SK-N-SH (cell line): ENCODE data around the gene BCR. TPM values are rescaled to one million over a fixed set of nuclear protein-coding genes. Genes with fewer than 3 reads are reported as not detected.

ENCODE experiments used
- CTCF ChIA-PET: fragments of 300-600, 350-600 bp; formaldehyde crosslinking; extraction: SDS; loops from one replicate; lab custom pipeline; 2021; lab: Yijun Ruan, JAX
- POLR2A ChIA-PET: fragments of 350-600 bp; sonication (Branson Sonifier 250); formaldehyde crosslinking; extraction: SDS; loops from one replicate; lab custom pipeline; 2020; ENCODE audit warnings: antibody characterized with exemption, inconsistent platforms; lab: Yijun Ruan, JAX
- DNase-seq: peaks from one replicate; pipeline ENCODE4 v3.0.0; 2012
- H2AFZ ChIP-seq: fragments of 200-600 bp; sonication (generic); 2 replicates; pipeline ENCODE4 v1.8.1; 2016; ENCODE audit warnings: antibody characterized with exemption, mild to moderate bottlenecking, low read depth
- H3F3A ChIP-seq: fragments of 200-600 bp; sonication (generic); replicated peaks from 2 replicates; pipeline ENCODE3; 2016; ENCODE audit warnings: antibody characterized with exemption, mild to moderate bottlenecking; ENCODE audit not compliant: insufficient read depth
- H3K27ac ChIP-seq, 2 experiments: fragments of 200-500 bp in 1 of 2; fragments of 200-600 bp in 1 of 2; sonication (Bioruptor generic) in 1 of 2; sonication (generic), shearing (Covaris generic) in 1 of 2; 2 replicates each; pipeline versions ENCODE4 v1.5.1 to v1.6.1; 2014 to 2016; ENCODE audit warnings: low read depth in 2 of 2, inconsistent platforms in 1 of 2, low read length in 1 of 2, mild to moderate bottlenecking in 1 of 2, mixed read lengths in 1 of 2
- H3K27me3 ChIP-seq: fragments of 200-600 bp; sonication (generic), shearing (Covaris generic); 2 replicates; pipeline ENCODE4 v1.6.1; 2016; ENCODE audit warnings: mixed run types; ENCODE audit not compliant: insufficient read depth
- H3K36me3 ChIP-seq, 2 experiments: fragments of 200-500 bp in 1 of 2; fragments of 200-600 bp in 1 of 2; sonication (Bioruptor generic) in 1 of 2; sonication (generic) in 1 of 2; replicated peaks in 1 of 2; 2 replicates each; pipeline versions ENCODE3 to v1.5.1; 2014 to 2016; ENCODE audit warnings: low read length in 1 of 2, mild to moderate bottlenecking in 1 of 2; ENCODE audit not compliant: insufficient read depth in 2 of 2, control insufficient read depth in 1 of 2
- H3K4me1 ChIP-seq, 2 experiments: fragments of 200-500 bp in 1 of 2; fragments of 200-600 bp in 1 of 2; sonication (Bioruptor generic) in 1 of 2; sonication (generic), shearing (Covaris generic) in 1 of 2; 2 replicates each; pipeline versions ENCODE4 v1.5.1 to v1.6.1; 2014 to 2016; ENCODE audit warnings: low read depth in 1 of 2, low read length in 1 of 2, mixed run types in 1 of 2; ENCODE audit not compliant: insufficient read depth in 2 of 2, control insufficient read depth in 1 of 2
- H3K4me2 ChIP-seq: fragments of 200-600 bp; sonication (generic), shearing (Covaris generic); 2 replicates; pipeline ENCODE4 v1.6.1; 2017; ENCODE audit warnings: mixed run types
- H3K4me3 ChIP-seq, 2 experiments: fragments of 200-500 bp in 1 of 2; fragments of 200-600 bp in 1 of 2; sonication (Bioruptor generic) in 1 of 2; sonication (generic), shearing (Covaris generic) in 1 of 2; 2 replicates each; pipeline versions ENCODE4 v1.5.1 to v1.8.1; 2014 to 2016; ENCODE audit warnings: low read depth in 2 of 2, inconsistent platforms in 1 of 2, low read length in 1 of 2, mild to moderate bottlenecking in 1 of 2, mixed read lengths in 1 of 2, moderate library complexity in 1 of 2
- H3K79me2 ChIP-seq: fragments of 200-600 bp; sonication (generic); 2 replicates; pipeline ENCODE4 v1.8.1; 2017; ENCODE audit warnings: mild to moderate bottlenecking; ENCODE audit not compliant: insufficient read depth
- H3K9ac ChIP-seq: fragments of 200-600 bp; sonication (generic); 2 replicates; pipeline ENCODE4 v1.6.1; 2017; ENCODE audit warnings: mixed run types
- H3K9me2 ChIP-seq: fragments of 200-600 bp; sonication (generic); 2 replicates; pipeline ENCODE4 v1.6.1; 2017; ENCODE audit warnings: mixed run types
- H3K9me3 ChIP-seq: fragments of 200-600 bp; sonication (generic); 2 replicates; pipeline ENCODE4 v1.6.1; 2017; ENCODE audit warnings: mixed run types, mild to moderate bottlenecking, moderate library complexity
- H4K20me1 ChIP-seq: fragments of 200-600 bp; sonication (generic); 2 replicates; pipeline ENCODE4 v1.6.1; 2017; ENCODE audit warnings: mild to moderate bottlenecking, mixed run types; ENCODE audit not compliant: insufficient read depth
- CTCF ChIP-seq: fragments of 200-600 bp; sonication (generic); IDR thresholded peaks from 2 replicates; pipeline ENCODE4 v1.6.1; 2017; ENCODE audit warnings: antibody characterized with exemption, mild to moderate bottlenecking, moderate library complexity
- ELF1 ChIP-seq: IDR thresholded peaks from 2 replicates; pipeline ENCODE4 v1.4.0; 2012
- EP300 ChIP-seq, 2 experiments: IDR thresholded peaks; 2 replicates each; pipeline versions ENCODE4 v1.4.0 to v1.6.1; 2012; ENCODE audit warnings: borderline replicate concordance in 1 of 2, low read depth in 1 of 2, low read length in 1 of 2
- EZH2phosphoT487 ChIP-seq: fragments of 200-600 bp; sonication (generic); IDR thresholded peaks from 2 replicates; pipeline ENCODE4 v1.6.1; 2017; ENCODE audit warnings: low read depth, mixed run types, mild to moderate bottlenecking, antibody characterized with exemption, moderate library complexity, borderline replicate concordance
- FOSL2 ChIP-seq: IDR thresholded peaks from 2 replicates; pipeline ENCODE4 v1.4.0; 2012; ENCODE audit warnings: low read depth, mild to moderate bottlenecking, moderate library complexity, borderline replicate concordance
- GABPA ChIP-seq: IDR thresholded peaks from 2 replicates; pipeline ENCODE4 v1.4.0; 2012; ENCODE audit warnings: low read depth, mild to moderate bottlenecking
- MEF2A ChIP-seq: IDR thresholded peaks from 2 replicates; pipeline ENCODE4 v1.4.0; 2012; ENCODE audit warnings: low read depth, borderline replicate concordance
- NFIC ChIP-seq: IDR thresholded peaks from 2 replicates; pipeline ENCODE4 v1.4.0; 2012; ENCODE audit warnings: borderline replicate concordance
- PBX3 ChIP-seq: IDR thresholded peaks from 2 replicates; pipeline ENCODE4; 2012
- RAD21 ChIP-seq: IDR thresholded peaks from 2 replicates; pipeline ENCODE4 v1.6.1; 2012; ENCODE audit warnings: mild to moderate bottlenecking, low read length
- REST ChIP-seq: IDR thresholded peaks from 2 replicates; pipeline ENCODE4 v1.6.1; 2012; ENCODE audit warnings: mild to moderate bottlenecking, low read depth, low read length, moderate library complexity
- RXRA ChIP-seq: IDR thresholded peaks from 2 replicates; pipeline ENCODE4 v1.4.0; 2012; ENCODE audit warnings: low read depth, mild to moderate bottlenecking, borderline replicate concordance
- SMC3 ChIP-seq: IDR thresholded peaks from 2 replicates; pipeline ENCODE4 v1.6.1; 2012; ENCODE audit warnings: low read depth, low read length, improper control_type of control experiment
- TEAD4 ChIP-seq: IDR thresholded peaks from 2 replicates; pipeline ENCODE4 v1.4.0; 2012; ENCODE audit warnings: mild to moderate bottlenecking, borderline replicate concordance; ENCODE audit not compliant: insufficient read depth
- USF2 ChIP-seq: fragments of 150-350 bp; IDR thresholded peaks from 2 replicates; pipeline ENCODE4 v1.6.1; 2017; ENCODE audit warnings: antibody characterized with exemption, low read length, low read depth, borderline replicate concordance
- WGBS: methylation state at CpG from one replicate; pipeline ENCODE4 v1.1.6; 2017; ENCODE audit warnings: low lambda C conversion rate; 5-methylcytosine and 5-hydroxymethylcytosine counted together
- polyA plus RNA-seq, 3 experiments: library from polyadenylated mRNA; depleted of rRNA; stranded (reverse); fragments of >200 nt; gene quantifications; 2 replicates each; pipeline ENCODE4 v1.2.3, GENCODE V29; 2012

BCR gene
- polyA plus RNA-seq, 1 of the 3 experiments (the other 2 are of a cell fraction), result 50.9 TPM

- Histone ChIP-seq H3K36me3 (peaks cover 6 to 64% of the 10 kb centered on the region in 2 experiments), H3K79me2 (no peaks in the 10 kb centered on the region), H3K4me2 (no peak overlapping the region), H3K9me3 (no peaks in the 10 kb centered on the region), H4K20me1 (no peaks in the 10 kb centered on the region), H3K27me3 (no peaks in the 10 kb centered on the region), H3K9ac (no peak overlapping the region), H3K9me2 (no peaks in the 10 kb centered on the region), H3K4me1 (no peaks in the 10 kb centered on the region; a peak in 1 of 4 replicates), H3K27ac (no peak overlapping the region), H2AFZ (no peak overlapping the region), H3K4me3 (no peak overlapping the region), H3F3A (no peaks in the 10 kb centered on the region)
- ChIA-PET POLR2A (interaction anchor here (0.7 kb wide), 1 partner anchor 108 kb away, joined by 3 read pairs; the partner anchor contains the start of gene BCR), CTCF (interaction anchor here (1.1 to 25.8 kb wide), 16 partner anchors 10 to 331 kb away, joined by 3 to 587 read pairs (median 8); partner anchors contain the start of gene BCR)
- 62% methylated on average over 3 of the region's 5 CpGs for WGBS
- DNase-seq, result no peak
- TF ChIP-seq USF2 (no peak), REST (no peak), NFIC (no peak), EP300 (IDR thresholded peaks at IDR 0.05; ENCODE audit: borderline replicate concordance in 1 of 2, low read depth in 1 of 2, low read length in 1 of 2) (no peak), ELF1 (no peak), FOSL2 (no peak), EZH2phosphoT487 (no peak), SMC3 (no peak)
Observed at GRCh38 chr22:23289130-23289503, 108.8 kb downstream of the BCR start.

- H3K4me2 ChIP-seq, result no peak overlapping the region
- H3K9me2 ChIP-seq, result no peaks in the 10 kb centered on the region
- no peaks in the 10 kb centered on the region for H3K79me2 ChIP-seq
- no peak overlapping the region for H3K27ac ChIP-seq
- H3K36me3 ChIP-seq, result peaks cover 4 to 65% of the 10 kb centered on the region in 2 experiments
- no peak overlapping the region for H2AFZ ChIP-seq
- peak; percentile 89 for DNase-seq
- ChIA-PET POLR2A (no interaction called here), CTCF (interaction anchor here (0.5 to 25.8 kb wide), 35 partner anchors 8 to 491 kb away, joined by 3 to 587 read pairs (median 6); partner anchors contain the start of gene BCR)
- no peaks in the 10 kb centered on the region for H3K27me3 ChIP-seq
- H3K4me1 ChIP-seq, result no peaks in the 10 kb centered on the region; a peak in 1 of 4 replicates
- TF ChIP-seq RXRA (no peak), SMC3 (peak; percentile 60), PBX3 (peak; percentile 19; the same call in 1 of the 2 replicates), GABPA (no peak), FOSL2 (no peak), MEF2A (no peak), TEAD4 (no peak), CTCF (peak; percentile 84), RAD21 (peak; percentile 54)
- H3K9ac ChIP-seq, result no peak overlapping the region
- no peaks in the 10 kb centered on the region for H3F3A ChIP-seq
- no peaks in the 10 kb centered on the region for H4K20me1 ChIP-seq
- H3K4me3 ChIP-seq, result no peak overlapping the region; a peak in 1 of 4 replicates
- no peaks in the 10 kb centered on the region for H3K9me3 ChIP-seq
- WGBS, result 82% methylated on average over 16 of the region's 18 CpGs
Observed at GRCh38 chr22:23289851-23290724, 109.8 kb downstream of the BCR start.
